Measurements from ENCODE around the gene SYNE1. TPM values are rescaled to one million over a fixed set of nuclear protein-coding genes. Genes with fewer than 3 reads are reported as not detected.

SYNE1 gene
- total and polyA plus RNA-seq, 10 donors, result 27.8 to 336 (median 247) TPM

DNA sequence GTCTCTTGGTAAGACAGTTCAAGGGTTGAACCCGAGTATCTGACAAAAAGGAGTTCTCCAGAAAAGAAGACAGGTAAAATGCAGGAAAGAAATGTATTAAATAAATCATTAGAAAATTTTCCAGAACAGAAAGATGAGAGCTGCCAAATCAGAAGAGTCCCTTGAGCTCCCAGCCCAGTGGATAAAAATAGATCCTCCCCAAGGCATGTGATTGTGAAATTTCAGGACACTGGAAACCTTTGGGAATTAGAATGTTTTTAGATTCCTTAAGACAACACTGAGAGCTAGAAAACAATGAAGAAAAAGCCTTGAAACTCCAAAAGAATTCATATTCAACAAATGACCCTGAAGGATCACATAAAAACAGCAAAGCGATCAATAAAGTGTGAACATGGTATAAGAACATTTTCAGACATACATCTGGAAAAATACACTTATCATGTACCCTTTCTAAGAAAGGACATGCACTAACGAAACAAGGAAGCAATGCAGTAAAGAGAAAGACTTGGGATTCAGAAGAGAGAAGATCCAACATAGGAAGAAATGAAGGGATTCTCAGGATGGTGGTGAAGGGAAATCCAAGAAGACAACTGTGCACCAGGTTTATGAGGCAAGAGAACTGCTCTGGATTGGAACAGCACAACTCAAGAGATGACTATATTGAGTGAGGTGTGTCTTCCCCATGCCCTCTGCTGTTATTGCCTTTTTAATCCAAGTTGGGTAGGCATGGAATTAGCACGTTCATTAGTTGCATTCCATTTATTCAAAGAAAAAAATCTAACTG is 390.4 kb downstream of the SYNE1 start:
- WGBS, 5 donors, result 80 to 90% (median 84%) methylated on average over 4 of the region's 4 CpGs
- Histone ChIP-seq H3K27ac (peak overlapping the region in 6 of 8 donors; percentile 43 to 63 (median 46)), H3K36me3 (peaks cover 5 to 100% (median 52%) of the 10 kb centered on the region in 6 donors), H3K9me3 (no peaks in the 10 kb centered on the region), H3K4me3 (no peak overlapping the region), H3K27me3 (replicated peaks in 1 of 7) (no peaks in the 10 kb centered on the region), H3K4me1 (peaks cover 0 to 17% (median 2%) of the 10 kb centered on the region in 6 donors)
- DNase-seq, result no peak
- no peak for TF ChIP-seq POLR2A (IDR thresholded peaks at IDR 0.05)
- intact Hi-C loops (cut with DNase I; ENCODE audit: low total_unique reads), result no loop called here

DNA sequence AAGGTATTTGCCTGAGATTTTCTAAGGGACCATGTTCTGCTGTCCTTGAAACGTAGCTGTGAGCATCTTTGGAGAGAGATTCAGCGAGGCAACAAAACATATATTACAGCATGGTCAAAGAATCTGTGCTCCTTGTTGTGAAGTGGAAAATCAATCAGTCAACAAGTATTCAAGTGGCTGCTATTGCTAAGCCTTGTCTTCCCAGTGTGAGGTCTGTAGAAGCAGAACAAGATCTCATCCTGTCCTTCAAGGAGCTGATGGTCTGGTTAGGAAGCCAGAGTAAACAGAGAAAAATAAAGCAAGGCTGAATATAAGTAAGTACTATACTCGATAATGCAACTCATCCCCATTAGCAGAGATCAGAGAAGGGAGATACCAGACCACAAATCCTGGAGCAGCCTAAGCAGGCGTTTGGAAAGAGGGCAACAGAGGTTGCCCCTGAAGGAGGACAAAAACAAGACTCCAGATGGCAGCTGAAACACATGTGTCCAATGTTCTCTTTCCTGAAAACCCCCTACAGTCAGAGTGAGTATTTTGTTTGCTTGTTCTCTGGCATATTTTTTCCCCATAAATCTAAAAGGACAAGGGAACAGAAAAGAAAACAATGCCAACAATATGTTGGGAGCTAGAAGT is 392.0 kb downstream of the SYNE1 start:
- Histone ChIP-seq H3K27ac (peak overlapping the region in 6 of 8 donors; percentile 43 to 63 (median 49)), H3K36me3 (peaks cover 7 to 100% (median 64%) of the 10 kb centered on the region in 6 donors), H3K9me3 (no peaks in the 10 kb centered on the region), H3K4me1 (peaks cover 0 to 17% (median 2%) of the 10 kb centered on the region in 6 donors), H3K4me3 (no peak overlapping the region), H3K27me3 (replicated peaks in 1 of 7) (no peaks in the 10 kb centered on the region)
- no peak for DNase-seq
- intact Hi-C loops (cut with DNase I; ENCODE audit: low total_unique reads), result no loop called here
- TF ChIP-seq POLR2AphosphoS5 (IDR thresholded peaks at IDR 0.05) (peak in 1 of 3 donors; percentile 28), POLR2A (IDR thresholded peaks at IDR 0.05) (no peak)
- 64 to 87% (median 79%) methylated on average over 4 of the region's 4 CpGs for WGBS, 5 donors

DNA sequence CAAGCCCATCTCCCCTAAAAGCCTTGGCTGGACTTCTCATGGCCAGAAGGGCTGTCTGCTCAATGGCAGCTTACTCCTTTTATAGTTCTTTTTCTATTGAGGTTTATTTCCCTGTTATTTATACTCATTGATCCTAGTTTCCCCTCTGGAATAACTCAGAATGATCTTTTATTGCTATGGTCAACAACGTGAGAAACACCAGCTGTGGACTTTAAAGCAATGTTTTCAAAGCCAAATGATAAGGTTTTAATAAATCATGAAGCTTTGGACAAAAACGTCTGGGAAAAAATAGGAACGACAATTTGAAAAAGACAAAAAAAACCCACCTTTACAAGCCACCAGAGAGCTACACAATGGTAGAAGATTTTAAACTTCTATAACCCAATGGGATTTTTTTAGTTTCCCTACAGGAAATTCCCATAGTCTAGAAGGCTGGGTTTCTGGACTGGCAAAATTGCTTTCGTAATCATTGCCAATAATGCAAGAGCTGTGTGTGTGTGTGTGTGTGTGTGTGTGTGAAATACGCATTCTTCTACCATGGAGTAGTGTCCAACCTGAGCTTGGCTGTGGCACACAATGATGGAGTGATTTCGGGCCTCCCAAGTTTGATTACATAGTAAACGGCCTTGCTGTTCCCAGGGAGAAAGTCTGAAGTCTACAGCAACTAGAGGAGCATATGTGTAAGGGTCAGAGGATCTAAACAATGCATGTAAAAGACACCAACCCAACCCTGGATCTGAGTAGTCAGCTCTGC is 396.0 kb downstream of the SYNE1 start:
- Histone ChIP-seq H3K36me3 (peaks cover 7 to 100% (median 86%) of the 10 kb centered on the region in 6 donors), H3K4me1 (peaks cover 0 to 14% (median 2%) of the 10 kb centered on the region in 6 donors), H3K27me3 (replicated peaks in 1 of 7) (no peaks in the 10 kb centered on the region), H3K4me3 (no peak overlapping the region), H3K27ac (peak overlapping the region in 1 of 8 donors; percentile 41), H3K9me3 (no peaks in the 10 kb centered on the region)
- intact Hi-C loops (cut with DNase I; ENCODE audit: low total_unique reads), result no loop called here
- WGBS, 5 donors, result 83 to 92% (median 88%) methylated on average over 7 of the region's 7 CpGs
- DNase-seq, result no peak
- TF ChIP-seq, protein P1, sequence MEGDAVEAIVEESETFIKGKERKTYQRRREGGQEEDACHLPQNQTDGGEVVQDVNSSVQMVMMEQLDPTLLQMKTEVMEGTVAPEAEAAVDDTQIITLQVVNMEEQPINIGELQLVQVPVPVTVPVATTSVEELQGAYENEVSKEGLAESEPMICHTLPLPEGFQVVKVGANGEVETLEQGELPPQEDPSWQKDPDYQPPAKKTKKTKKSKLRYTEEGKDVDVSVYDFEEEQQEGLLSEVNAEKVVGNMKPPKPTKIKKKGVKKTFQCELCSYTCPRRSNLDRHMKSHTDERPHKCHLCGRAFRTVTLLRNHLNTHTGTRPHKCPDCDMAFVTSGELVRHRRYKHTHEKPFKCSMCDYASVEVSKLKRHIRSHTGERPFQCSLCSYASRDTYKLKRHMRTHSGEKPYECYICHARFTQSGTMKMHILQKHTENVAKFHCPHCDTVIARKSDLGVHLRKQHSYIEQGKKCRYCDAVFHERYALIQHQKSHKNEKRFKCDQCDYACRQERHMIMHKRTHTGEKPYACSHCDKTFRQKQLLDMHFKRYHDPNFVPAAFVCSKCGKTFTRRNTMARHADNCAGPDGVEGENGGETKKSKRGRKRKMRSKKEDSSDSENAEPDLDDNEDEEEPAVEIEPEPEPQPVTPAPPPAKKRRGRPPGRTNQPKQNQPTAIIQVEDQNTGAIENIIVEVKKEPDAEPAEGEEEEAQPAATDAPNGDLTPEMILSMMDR (IDR thresholded peaks at IDR 0.05 in 8 of 11, conservative IDR thresholded peaks at IDR 0.05 in 3 of 11), result no peak
- TF ChIP-seq POLR2A (IDR thresholded peaks at IDR 0.05) (no peak), POLR2AphosphoS5 (IDR thresholded peaks at IDR 0.05) (no peak)

DNA sequence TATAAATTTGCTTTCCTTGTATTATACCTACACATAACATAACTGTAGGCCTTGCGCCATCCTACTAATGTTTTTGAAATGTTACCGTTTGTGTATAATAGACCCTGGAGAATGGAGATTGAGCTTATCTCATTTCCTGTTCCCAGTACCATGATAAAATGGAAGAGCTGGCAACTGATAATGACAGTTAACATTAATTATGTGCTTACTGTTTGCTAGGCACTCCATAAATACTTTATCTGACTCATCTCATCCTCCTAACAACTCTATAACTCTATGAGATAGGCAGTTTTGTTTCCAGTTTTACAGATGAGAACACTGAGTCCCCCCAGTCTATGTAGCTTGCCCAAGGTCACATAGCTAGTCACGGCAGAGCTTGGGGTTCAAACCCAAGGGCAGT is 396.7 kb downstream of the SYNE1 start:
- H3K4me1 ChIP-seq, result peaks cover 0 to 7% (median 0%) of the 10 kb centered on the region in 6 donors
- H3K27me3 ChIP-seq (replicated peaks in 1 of 7), result no peaks in the 10 kb centered on the region
- H3K9me3 ChIP-seq, result no peaks in the 10 kb centered on the region
- no peak overlapping the region for H3K4me3 ChIP-seq
- 76 to 88% (median 81%) methylated on average over 3 of the region's 3 CpGs for WGBS, 5 donors
- intact Hi-C loops (cut with DNase I; ENCODE audit: low total_unique reads), result no loop called here
- no peak for DNase-seq
- TF ChIP-seq, protein P1 (IDR thresholded peaks at IDR 0.05 in 8 of 11, conservative IDR thresholded peaks at IDR 0.05 in 3 of 11), result no peak
- TF ChIP-seq POLR2AphosphoS5 (IDR thresholded peaks at IDR 0.05) (no peak), POLR2A (IDR thresholded peaks at IDR 0.05) (no peak)
- H3K36me3 ChIP-seq, result peaks cover 6 to 100% (median 88%) of the 10 kb centered on the region in 6 donors
- peak overlapping the region in 1 of 8 donors; percentile 41 for H3K27ac ChIP-seq
